Measurements from ENCODE around the gene EFNA5. TPM values are rescaled to one million over a fixed set of nuclear protein-coding genes. Genes with fewer than 3 reads are reported as not detected.

EFNA5 gene
- polyA plus RNA-seq, 1 donor (not counting 4 experiments of a cell fraction or from before 2014, with no cell fraction given): 4.8 TPM

GRCh38 chr5:107636068-107636467 is 34.7 kb downstream of the EFNA5 start:
- dilution Hi-C loops (cut with MboI; ENCODE audit: extremely low pct_ligation_motif_present, low sequenced_read_pairs): no loop called here
- Histone ChIP-seq H3K4me3 (ENCODE audit: control insufficient read depth in 2 of 3, extremely low read depth in 1 of 3, insufficient read depth in 2 of 3, low read depth in 1 of 3, low read length in 3 of 3) (no peak overlapping the region), H3K79me2 (ENCODE audit: control insufficient read depth, insufficient read depth, low read length) (peaks cover 21% of the 10 kb centered on the region), H4K20me1 (ENCODE audit: control insufficient read depth, extremely low read depth, insufficient read depth, low read length) (no peaks in the 10 kb centered on the region), H3K27ac (ENCODE audit: control insufficient read depth, insufficient read depth, low read length) (no peak overlapping the region), H3K4me1 (ENCODE audit: control insufficient read depth, extremely low read depth, insufficient read depth, low read length) (no peaks in the 10 kb centered on the region), H3K9me1 (ENCODE audit: control insufficient read depth, extremely low read depth, insufficient read depth, low read length) (no peaks in the 10 kb centered on the region), H3K4me2 (ENCODE audit: control insufficient read depth, extremely low read depth, insufficient read depth, low read depth, low read length) (no peak overlapping the region), H3K9me3 (ENCODE audit: control insufficient read depth, low read depth, low read length) (no peaks in the 10 kb centered on the region), H2AFZ (ENCODE audit: control insufficient read depth, low read length) (no peak overlapping the region), H3K9ac (ENCODE audit: control insufficient read depth, extremely low read depth, insufficient read depth, low read length) (no peak overlapping the region), H3K27me3 (ENCODE audit: control insufficient read depth, extremely low read depth, insufficient read depth, low read length) (no peaks in the 10 kb centered on the region), H3K36me3 (ENCODE audit: control insufficient read depth in 2 of 2, extremely low read depth in 1 of 2, insufficient read depth in 2 of 2, low read length in 2 of 2) (no peaks in the 10 kb centered on the region)
- FAIRE-seq (no peak), DNase-seq (ENCODE audit: low read depth, low spot score) (no peak)
- TF ChIP-seq, protein P1, sequence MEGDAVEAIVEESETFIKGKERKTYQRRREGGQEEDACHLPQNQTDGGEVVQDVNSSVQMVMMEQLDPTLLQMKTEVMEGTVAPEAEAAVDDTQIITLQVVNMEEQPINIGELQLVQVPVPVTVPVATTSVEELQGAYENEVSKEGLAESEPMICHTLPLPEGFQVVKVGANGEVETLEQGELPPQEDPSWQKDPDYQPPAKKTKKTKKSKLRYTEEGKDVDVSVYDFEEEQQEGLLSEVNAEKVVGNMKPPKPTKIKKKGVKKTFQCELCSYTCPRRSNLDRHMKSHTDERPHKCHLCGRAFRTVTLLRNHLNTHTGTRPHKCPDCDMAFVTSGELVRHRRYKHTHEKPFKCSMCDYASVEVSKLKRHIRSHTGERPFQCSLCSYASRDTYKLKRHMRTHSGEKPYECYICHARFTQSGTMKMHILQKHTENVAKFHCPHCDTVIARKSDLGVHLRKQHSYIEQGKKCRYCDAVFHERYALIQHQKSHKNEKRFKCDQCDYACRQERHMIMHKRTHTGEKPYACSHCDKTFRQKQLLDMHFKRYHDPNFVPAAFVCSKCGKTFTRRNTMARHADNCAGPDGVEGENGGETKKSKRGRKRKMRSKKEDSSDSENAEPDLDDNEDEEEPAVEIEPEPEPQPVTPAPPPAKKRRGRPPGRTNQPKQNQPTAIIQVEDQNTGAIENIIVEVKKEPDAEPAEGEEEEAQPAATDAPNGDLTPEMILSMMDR (optimal IDR thresholded peaks at IDR 0.05 in 1 of 3, IDR thresholded peaks at IDR 0.05 in 1 of 3, conservative IDR thresholded peaks at IDR 0.05 in 1 of 3; ENCODE audit: extremely low read depth in 1 of 3, insufficient read depth in 2 of 3, low read length in 3 of 3): no peak
- TF ChIP-seq EZH2 (IDR thresholded peaks at IDR 0.05; ENCODE audit: low read length): no peak

- H3K36me3 ChIP-seq (ENCODE audit: control insufficient read depth in 2 of 2, extremely low read depth in 1 of 2, insufficient read depth in 2 of 2, low read length in 2 of 2): no peaks in the 10 kb centered on the region
- no peak overlapping the region for H2AFZ ChIP-seq (ENCODE audit: control insufficient read depth, low read length)
- DNase-seq (ENCODE audit: low read depth, low spot score): no peak
- no peaks in the 10 kb centered on the region for H3K4me1 ChIP-seq (ENCODE audit: control insufficient read depth, extremely low read depth, insufficient read depth, low read length)
- H4K20me1 ChIP-seq (ENCODE audit: control insufficient read depth, extremely low read depth, insufficient read depth, low read length): no peaks in the 10 kb centered on the region
- H3K9me1 ChIP-seq (ENCODE audit: control insufficient read depth, extremely low read depth, insufficient read depth, low read length): no peaks in the 10 kb centered on the region
- H3K27me3 ChIP-seq (ENCODE audit: control insufficient read depth, extremely low read depth, insufficient read depth, low read length): no peaks in the 10 kb centered on the region
- no peak overlapping the region for H3K27ac ChIP-seq (ENCODE audit: control insufficient read depth, insufficient read depth, low read length)
- no peak for FAIRE-seq
- H3K79me2 ChIP-seq (ENCODE audit: control insufficient read depth, insufficient read depth, low read length): peaks cover 19% of the 10 kb centered on the region
- no peak overlapping the region for H3K4me2 ChIP-seq (ENCODE audit: control insufficient read depth, extremely low read depth, insufficient read depth, low read depth, low read length)
- TF ChIP-seq, protein P1 (optimal IDR thresholded peaks at IDR 0.05 in 1 of 3, IDR thresholded peaks at IDR 0.05 in 1 of 3, conservative IDR thresholded peaks at IDR 0.05 in 1 of 3; ENCODE audit: extremely low read depth in 1 of 3, insufficient read depth in 2 of 3, low read length in 3 of 3): no peak
- no peak for TF ChIP-seq EZH2 (IDR thresholded peaks at IDR 0.05; ENCODE audit: low read length)
- H3K9ac ChIP-seq (ENCODE audit: control insufficient read depth, extremely low read depth, insufficient read depth, low read length): no peak overlapping the region
- no peak overlapping the region for H3K4me3 ChIP-seq (ENCODE audit: control insufficient read depth in 2 of 3, extremely low read depth in 1 of 3, insufficient read depth in 2 of 3, low read depth in 1 of 3, low read length in 3 of 3)
- H3K9me3 ChIP-seq (ENCODE audit: control insufficient read depth, low read depth, low read length): no peaks in the 10 kb centered on the region
- dilution Hi-C loops (cut with MboI; ENCODE audit: extremely low pct_ligation_motif_present, low sequenced_read_pairs): no loop called here
Measured at GRCh38 chr5:107634981-107635848, 35.5 kb downstream of the EFNA5 start.

Data from keratinocyte (primary cell).